RWPE2 (cell line): Measurements from ENCODE around the gene SIK3.
A peak's percentile ranks its signal among the peaks of the same experiment; 100 is the strongest.

ENCODE experiments used
- ATAC-seq: fragments of 200-7000 bp; cut with Tn5 transposase; 3 replicates; pipeline ENCODE4 v1.9.1; 2021; ENCODE audit warnings: low read depth
- DNase-seq: peaks from one replicate; pipeline ENCODE4 v3.0.0-alpha.2; 2020; ENCODE audit warnings: low spot score
- H3K27ac ChIP-seq: fragments of 450-650 bp; 2 replicates; pipeline ENCODE4 v1.5.1; 2017; ENCODE audit warnings: mild to moderate bottlenecking; ENCODE audit not compliant: poor library complexity, severe bottlenecking
- H3K27me3 ChIP-seq: fragments of 250-450 bp; sonication (Bioruptor Pico); 2 replicates; pipeline ENCODE4 v1.5.1; 2021; ENCODE audit warnings: mild to moderate bottlenecking, moderate library complexity; ENCODE audit not compliant: insufficient read depth, poor library complexity, severe bottlenecking
- H3K36me3 ChIP-seq: fragments of 250-450 bp; sonication (Bioruptor Pico); 2 replicates; pipeline ENCODE4 v1.5.1; 2020; ENCODE audit warnings: low read depth, mild to moderate bottlenecking, moderate library complexity
- H3K4me1 ChIP-seq: fragments of 250-450 bp; sonication (Bioruptor Pico); 2 replicates; pipeline ENCODE4 v1.5.1; 2021; ENCODE audit warnings: mild to moderate bottlenecking, moderate library complexity; ENCODE audit not compliant: insufficient read depth, poor library complexity, severe bottlenecking
- H3K4me3 ChIP-seq: fragments of 250-450 bp; sonication (Bioruptor Pico); 2 replicates; pipeline ENCODE4 v1.5.1; 2021; ENCODE audit warnings: mild to moderate bottlenecking, moderate library complexity; ENCODE audit not compliant: severe bottlenecking
- H3K9me3 ChIP-seq: fragments of 250-450 bp; sonication (Bioruptor Pico); 2 replicates; pipeline ENCODE4 v1.5.1; 2021; ENCODE audit warnings: mild to moderate bottlenecking, moderate library complexity; ENCODE audit not compliant: severe bottlenecking
- TF ChIP-seq, protein P1 (sequence below): fragments of 450-650 bp; IDR thresholded peaks from one replicate; pipeline ENCODE4 v1.5.1; 2017; ENCODE audit warnings: mild to moderate bottlenecking, moderate library complexity; ENCODE audit not compliant: poor library complexity, severe bottlenecking

Gene SIK3

GRCh38 chr11:117072517-117073461 lies 25.4 kb downstream of the SIK3 start:
- no peaks in the 10 kb centered on the region for H3K27me3 ChIP-seq
- H3K4me3 ChIP-seq = no peak overlapping the region
- peaks cover 22% of the 10 kb centered on the region for H3K4me1 ChIP-seq
- peak; percentile 87 for ATAC-seq
- H3K9me3 ChIP-seq = no peaks in the 10 kb centered on the region
- H3K27ac ChIP-seq = peak overlapping the region; percentile 8
- H3K36me3 ChIP-seq = no peaks in the 10 kb centered on the region
- TF ChIP-seq, protein P1, sequence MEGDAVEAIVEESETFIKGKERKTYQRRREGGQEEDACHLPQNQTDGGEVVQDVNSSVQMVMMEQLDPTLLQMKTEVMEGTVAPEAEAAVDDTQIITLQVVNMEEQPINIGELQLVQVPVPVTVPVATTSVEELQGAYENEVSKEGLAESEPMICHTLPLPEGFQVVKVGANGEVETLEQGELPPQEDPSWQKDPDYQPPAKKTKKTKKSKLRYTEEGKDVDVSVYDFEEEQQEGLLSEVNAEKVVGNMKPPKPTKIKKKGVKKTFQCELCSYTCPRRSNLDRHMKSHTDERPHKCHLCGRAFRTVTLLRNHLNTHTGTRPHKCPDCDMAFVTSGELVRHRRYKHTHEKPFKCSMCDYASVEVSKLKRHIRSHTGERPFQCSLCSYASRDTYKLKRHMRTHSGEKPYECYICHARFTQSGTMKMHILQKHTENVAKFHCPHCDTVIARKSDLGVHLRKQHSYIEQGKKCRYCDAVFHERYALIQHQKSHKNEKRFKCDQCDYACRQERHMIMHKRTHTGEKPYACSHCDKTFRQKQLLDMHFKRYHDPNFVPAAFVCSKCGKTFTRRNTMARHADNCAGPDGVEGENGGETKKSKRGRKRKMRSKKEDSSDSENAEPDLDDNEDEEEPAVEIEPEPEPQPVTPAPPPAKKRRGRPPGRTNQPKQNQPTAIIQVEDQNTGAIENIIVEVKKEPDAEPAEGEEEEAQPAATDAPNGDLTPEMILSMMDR = no peak
- DNase-seq = no peak

GRCh38 chr11:117071344-117071787 lies 26.9 kb downstream of the SIK3 start:
- H3K27ac ChIP-seq = no peak overlapping the region
- H3K4me3 ChIP-seq = no peak overlapping the region
- ATAC-seq (no peak), DNase-seq (no peak)
- TF ChIP-seq, protein P1 = no peak
- H3K9me3 ChIP-seq = no peaks in the 10 kb centered on the region
- no peaks in the 10 kb centered on the region for H3K27me3 ChIP-seq
- H3K4me1 ChIP-seq = peaks cover 16% of the 10 kb centered on the region
- no peaks in the 10 kb centered on the region for H3K36me3 ChIP-seq

GRCh38 chr11:117070016-117070415 lies 28.2 kb downstream of the SIK3 start:
- TF ChIP-seq, protein P1 = no peak
- H3K36me3 ChIP-seq = no peaks in the 10 kb centered on the region
- no peaks in the 10 kb centered on the region for H3K27me3 ChIP-seq
- H3K4me1 ChIP-seq = peaks cover 16% of the 10 kb centered on the region
- ATAC-seq (no peak; the same call in 2 of the 3 replicates), DNase-seq (no peak)
- H3K4me3 ChIP-seq = no peak overlapping the region
- no peak overlapping the region for H3K27ac ChIP-seq
- no peaks in the 10 kb centered on the region for H3K9me3 ChIP-seq

DNA sequence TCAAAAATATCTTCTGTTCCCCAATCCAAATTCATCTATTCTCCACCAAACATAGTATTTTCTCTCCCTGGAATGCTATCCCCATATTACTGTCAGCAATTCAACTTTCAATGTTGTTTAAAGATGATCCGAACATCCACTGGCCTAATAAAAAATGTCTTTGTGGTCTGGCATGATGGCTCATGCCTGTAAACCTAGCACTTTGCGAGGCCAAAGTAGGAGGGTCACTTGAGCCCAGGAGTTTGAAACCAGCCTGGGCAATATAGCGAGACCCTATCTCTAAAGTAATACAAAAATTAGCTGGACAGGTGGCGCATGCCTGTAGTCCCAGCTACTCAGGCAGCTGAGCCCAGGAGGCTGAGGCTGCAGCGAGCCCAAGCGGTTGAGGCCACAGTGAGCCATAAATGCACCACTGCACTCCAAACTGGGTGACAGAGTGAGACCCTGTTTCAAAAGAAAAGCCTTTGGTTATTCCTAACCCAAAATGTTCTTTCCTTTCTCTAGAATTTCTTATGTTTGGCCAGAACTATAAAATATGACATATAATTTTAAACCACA lies 29.8 kb downstream of the SIK3 start:
- H3K27ac ChIP-seq = no peak overlapping the region
- H3K4me1 ChIP-seq = peaks cover 20% of the 10 kb centered on the region
- no peak overlapping the region for H3K4me3 ChIP-seq
- TF ChIP-seq, protein P1 = no peak
- H3K27me3 ChIP-seq = no peaks in the 10 kb centered on the region
- no peak for DNase-seq
- H3K9me3 ChIP-seq = no peaks in the 10 kb centered on the region
- no peaks in the 10 kb centered on the region for H3K36me3 ChIP-seq
- ATAC-seq = no peak

DNA sequence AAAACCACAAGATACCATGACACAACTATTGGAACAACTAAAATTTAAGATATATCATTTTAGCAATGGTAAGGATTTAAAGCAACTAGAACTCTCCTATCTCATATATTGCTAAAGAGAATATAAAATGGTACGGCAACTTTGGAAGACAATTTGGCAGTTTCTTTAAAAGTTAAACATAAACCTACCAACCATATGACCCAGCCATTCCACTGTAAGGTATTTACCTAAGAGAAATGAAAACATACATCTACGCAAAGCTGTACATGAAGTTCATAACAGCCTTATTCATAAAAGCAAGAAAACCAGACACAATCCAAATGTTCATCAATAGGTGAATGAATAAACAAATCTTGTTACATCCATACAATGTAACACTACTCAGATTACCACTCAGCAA lies 31.3 kb downstream of the SIK3 start:
- Histone ChIP-seq H3K27me3 (no peaks in the 10 kb centered on the region), H3K27ac (no peak overlapping the region), H3K4me3 (no peak overlapping the region), H3K4me1 (peaks cover 7% of the 10 kb centered on the region), H3K9me3 (no peaks in the 10 kb centered on the region), H3K36me3 (no peaks in the 10 kb centered on the region)
- ATAC-seq (no peak), DNase-seq (no peak)
- TF ChIP-seq, protein P1 = no peak
